Stimulated activated CD8-positive, alpha-beta memory T cell treated with anti-CD3 and anti-CD28 coated beads, Interleukin-15, amount 100 ng/mL, for 48 hours (primary cell): ENCODE measurements around the gene CLTB.

Source experiments
- DNase-seq, 2 donors: peaks; one replicate each; pipeline ENCODE4 v3.0.0-alpha.2; 2020; ENCODE audit warnings: low read depth in 2 of 2

CLTB gene

GRCh38 chr5:176405656-176406435 is 10.5 kb downstream of the CLTB start:
- DNase-seq: no peak

- no peak for DNase-seq
These were observed 14.8 kb downstream of the CLTB start for GRCh38 chr5:176401281-176402205.

GRCh38 chr5:176400382-176401156 is 15.8 kb downstream of the CLTB start:
- DNase-seq: no peak

GRCh38 chr5:176397736-176398420 is 18.5 kb downstream of the CLTB start:
- DNase-seq: no peak

GRCh38 chr5:176396330-176396729 is 20.0 kb downstream of the CLTB start:
- no peak for DNase-seq

GRCh38 chr5:176394881-176395675 is 21.3 kb downstream of the CLTB start:
- no peak for DNase-seq

- DNase-seq: no peak
These were observed 22.2 kb downstream of the CLTB start for GRCh38 chr5:176394096-176394495.

GRCh38 chr5:176392526-176392925 is 23.8 kb downstream of the CLTB start:
- no peak for DNase-seq

- no peak for DNase-seq
These were observed 24.3 kb downstream of the CLTB start for GRCh38 chr5:176391999-176392398.

GRCh38 chr5:176391479-176391878 is 24.9 kb downstream of the CLTB start:
- DNase-seq: no peak

GRCh38 chr5:176389135-176390123 is 26.9 kb downstream of the CLTB start:
- no peak for DNase-seq

GRCh38 chr5:176388444-176389134 is 27.8 kb downstream of the CLTB start, which contains the start of the genes HIGD2A and NOP16:
TSS of gene HIGD2A (plus strand) at chr5:176388751. CDS start at chr5:176388820, 69 bp downstream.
TSS of gene NOP16 (minus strand) at chr5:176388598. CDS start at chr5:176388539, 59 bp downstream.
- DNase-seq: peak; percentile 98

GRCh38 chr5:176388003-176388443 is 28.3 kb downstream of the CLTB start:
- DNase-seq: no peak

- no peak for DNase-seq
These were observed 28.9 kb downstream of the CLTB start for GRCh38 chr5:176387384-176387925.

- no peak for DNase-seq
These were observed 29.8 kb downstream of the CLTB start for GRCh38 chr5:176386491-176386890.

GRCh38 chr5:176384991-176385390 is 31.3 kb downstream of the CLTB start:
- no peak for DNase-seq

- no peak for DNase-seq
These were observed 31.9 kb downstream of the CLTB start for GRCh38 chr5:176384366-176384930.

GRCh38 chr5:176383961-176384360 is 32.4 kb downstream of the CLTB start:
- no peak for DNase-seq
